ENCODE results near the gene IGSF9B. TPM values are rescaled to one million over a fixed set of nuclear protein-coding genes. Genes with fewer than 3 reads are reported as not detected.
A peak's percentile ranks its signal among the peaks of the same experiment; 100 is the strongest.

The IGSF9B gene
- total RNA-seq, 1 donor from 2014 or later: 5.5 TPM

DNA sequence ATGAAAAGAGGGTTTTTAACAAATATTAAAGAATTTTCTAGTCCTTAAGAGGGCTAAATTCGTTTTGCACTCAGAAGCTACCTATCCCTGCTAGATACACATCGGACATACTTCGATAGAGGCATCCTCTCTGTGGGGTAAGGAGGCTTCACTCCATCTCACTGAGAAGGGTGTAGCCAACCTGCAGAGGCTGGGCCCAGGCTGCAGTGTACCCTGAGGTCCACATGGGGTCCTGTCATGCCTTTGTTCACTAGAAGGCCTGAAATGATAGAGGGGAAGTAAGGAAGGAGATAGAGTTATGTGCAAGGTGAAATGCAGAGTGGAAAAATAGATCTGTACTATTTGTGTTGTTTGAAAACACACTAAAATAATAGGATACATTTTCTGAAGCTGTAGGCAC, 45.6 kb downstream of the IGSF9B start:
- Histone ChIP-seq H3K36me3 (no peaks in the 10 kb centered on the region), H3K9me3 (no peaks in the 10 kb centered on the region), H3K27me3 (ENCODE audit: low read depth) (no peaks in the 10 kb centered on the region), H3K27ac (no peak overlapping the region), H3K4me1 (no peaks in the 10 kb centered on the region), H3K4me3 (no peak overlapping the region)
- DNase-seq: peak; percentile 11
- intact Hi-C loops (cut with DNase I): no loop called here
- ATAC-seq: no peak
- TF ChIP-seq, protein P1, sequence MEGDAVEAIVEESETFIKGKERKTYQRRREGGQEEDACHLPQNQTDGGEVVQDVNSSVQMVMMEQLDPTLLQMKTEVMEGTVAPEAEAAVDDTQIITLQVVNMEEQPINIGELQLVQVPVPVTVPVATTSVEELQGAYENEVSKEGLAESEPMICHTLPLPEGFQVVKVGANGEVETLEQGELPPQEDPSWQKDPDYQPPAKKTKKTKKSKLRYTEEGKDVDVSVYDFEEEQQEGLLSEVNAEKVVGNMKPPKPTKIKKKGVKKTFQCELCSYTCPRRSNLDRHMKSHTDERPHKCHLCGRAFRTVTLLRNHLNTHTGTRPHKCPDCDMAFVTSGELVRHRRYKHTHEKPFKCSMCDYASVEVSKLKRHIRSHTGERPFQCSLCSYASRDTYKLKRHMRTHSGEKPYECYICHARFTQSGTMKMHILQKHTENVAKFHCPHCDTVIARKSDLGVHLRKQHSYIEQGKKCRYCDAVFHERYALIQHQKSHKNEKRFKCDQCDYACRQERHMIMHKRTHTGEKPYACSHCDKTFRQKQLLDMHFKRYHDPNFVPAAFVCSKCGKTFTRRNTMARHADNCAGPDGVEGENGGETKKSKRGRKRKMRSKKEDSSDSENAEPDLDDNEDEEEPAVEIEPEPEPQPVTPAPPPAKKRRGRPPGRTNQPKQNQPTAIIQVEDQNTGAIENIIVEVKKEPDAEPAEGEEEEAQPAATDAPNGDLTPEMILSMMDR (IDR thresholded peaks at IDR 0.05): no peak

DNA sequence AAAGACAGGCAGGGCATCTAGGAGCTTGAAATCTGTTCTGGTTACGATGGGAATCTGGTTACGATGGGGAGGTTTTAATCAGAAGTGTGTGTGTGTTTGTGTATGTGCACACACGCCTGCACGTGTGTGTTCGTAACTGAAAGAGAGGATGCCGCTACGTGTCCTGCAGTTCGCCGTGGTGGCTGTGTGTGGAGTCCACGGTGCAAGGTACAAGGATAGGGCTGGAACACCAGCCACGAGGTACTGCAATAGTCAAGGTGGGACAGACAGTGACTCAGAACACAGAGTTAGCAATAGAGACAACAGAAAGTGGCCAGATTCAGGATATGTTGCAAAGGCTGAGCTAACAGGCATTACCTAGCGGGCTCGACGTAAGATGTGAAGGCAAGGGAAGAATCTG, 46.7 kb downstream of the IGSF9B start:
- intact Hi-C loops (cut with DNase I): no loop called here
- Histone ChIP-seq H3K4me1 (no peaks in the 10 kb centered on the region), H3K9me3 (no peaks in the 10 kb centered on the region), H3K27me3 (ENCODE audit: low read depth) (no peaks in the 10 kb centered on the region), H3K36me3 (no peaks in the 10 kb centered on the region), H3K27ac (no peak overlapping the region), H3K4me3 (no peak overlapping the region)
- ATAC-seq (no peak), DNase-seq (peak; percentile 15)
- TF ChIP-seq, protein P1 (IDR thresholded peaks at IDR 0.05): no peak

DNA sequence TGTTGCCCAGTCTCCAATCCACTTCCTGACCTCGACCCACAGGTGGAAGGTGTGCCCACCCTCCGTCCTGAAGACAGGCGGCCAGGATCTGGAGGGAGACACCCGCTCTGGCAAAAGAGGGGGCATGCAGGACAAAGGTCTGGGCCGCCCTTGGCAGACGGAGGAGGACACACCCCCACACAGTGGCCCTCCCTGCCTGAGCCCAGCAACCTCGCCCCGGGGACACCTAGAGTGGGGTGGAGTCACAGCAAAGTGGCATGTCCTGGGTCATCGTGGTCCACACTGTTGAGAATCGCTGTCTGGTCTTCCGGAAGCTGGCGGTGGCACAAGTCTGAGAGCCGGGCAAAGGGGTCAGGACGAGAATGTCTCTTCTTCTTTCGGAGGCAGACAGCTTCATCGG, 47.9 kb downstream of the IGSF9B start:
- ATAC-seq: no peak

DNA sequence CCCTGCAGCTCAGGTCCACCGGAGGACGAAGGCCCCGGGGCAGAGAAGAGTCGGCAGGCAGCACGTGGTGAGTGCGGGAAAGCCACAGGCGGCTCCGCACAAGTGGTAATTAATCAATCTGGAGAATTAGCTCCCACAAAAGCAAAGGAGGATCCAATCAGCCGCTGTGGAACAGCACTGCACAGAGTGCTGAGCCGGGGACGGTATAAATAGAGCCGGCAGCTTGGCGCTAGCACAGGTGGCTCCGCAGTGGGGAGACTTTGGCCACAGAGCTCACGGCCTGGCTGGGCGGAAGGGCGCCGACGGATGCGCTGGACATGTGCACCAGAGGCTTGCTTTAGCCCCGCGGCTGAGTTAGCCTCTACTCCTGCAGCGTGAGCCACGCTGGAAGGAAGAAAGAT, 48.9 kb downstream of the IGSF9B start:
- Histone ChIP-seq H3K4me3 (no peak overlapping the region), H3K9me3 (no peaks in the 10 kb centered on the region), H3K36me3 (no peaks in the 10 kb centered on the region), H3K27ac (no peak overlapping the region), H3K27me3 (ENCODE audit: low read depth) (no peaks in the 10 kb centered on the region), H3K4me1 (no peaks in the 10 kb centered on the region)
- DNase-seq (peak; percentile 11), ATAC-seq (no peak)
- TF ChIP-seq, protein P1 (IDR thresholded peaks at IDR 0.05): no peak
- intact Hi-C loops (cut with DNase I): no loop called here

More for the DNA sequence above, 47.9 kb downstream of the IGSF9B start:
- TF ChIP-seq, protein P1 (IDR thresholded peaks at IDR 0.05): no peak
- Histone ChIP-seq H3K9me3 (no peaks in the 10 kb centered on the region), H3K27me3 (ENCODE audit: low read depth) (no peaks in the 10 kb centered on the region), H3K4me1 (no peaks in the 10 kb centered on the region), H3K36me3 (no peaks in the 10 kb centered on the region), H3K4me3 (no peak overlapping the region), H3K27ac (no peak overlapping the region)
- intact Hi-C loops (cut with DNase I): no loop called here
- DNase-seq: peak; percentile 30

DNA sequence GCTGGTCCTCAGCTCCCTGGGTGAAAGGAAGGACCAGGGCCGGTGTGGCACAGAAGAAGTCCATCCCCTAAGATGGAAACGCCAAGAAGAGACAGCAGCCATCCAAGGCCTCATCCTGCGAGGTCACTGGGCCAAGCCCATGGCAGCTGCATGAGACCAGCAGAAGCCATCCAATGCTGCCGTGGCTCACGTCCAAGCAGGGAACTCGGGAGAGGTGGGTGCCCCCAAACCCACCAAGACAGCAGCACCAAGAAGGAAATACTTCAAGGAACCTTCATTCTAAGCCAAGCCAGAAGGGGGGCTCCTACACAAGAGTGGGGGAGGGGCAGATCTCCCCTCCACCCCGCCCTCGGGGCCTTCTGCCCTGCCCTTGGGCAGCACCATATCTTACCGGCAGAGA, 49.6 kb downstream of the IGSF9B start:
- no peak overlapping the region for H3K27ac ChIP-seq
- no peaks in the 10 kb centered on the region for H3K36me3 ChIP-seq
- DNase-seq: peak; percentile 24
- no peaks in the 10 kb centered on the region for H3K9me3 ChIP-seq
- ATAC-seq: no peak
- H3K27me3 ChIP-seq (ENCODE audit: low read depth): no peaks in the 10 kb centered on the region
- TF ChIP-seq, protein P1 (IDR thresholded peaks at IDR 0.05): no peak
- H3K4me3 ChIP-seq: no peak overlapping the region
- H3K4me1 ChIP-seq: no peaks in the 10 kb centered on the region
- intact Hi-C loops (cut with DNase I): no loop called here

DNA sequence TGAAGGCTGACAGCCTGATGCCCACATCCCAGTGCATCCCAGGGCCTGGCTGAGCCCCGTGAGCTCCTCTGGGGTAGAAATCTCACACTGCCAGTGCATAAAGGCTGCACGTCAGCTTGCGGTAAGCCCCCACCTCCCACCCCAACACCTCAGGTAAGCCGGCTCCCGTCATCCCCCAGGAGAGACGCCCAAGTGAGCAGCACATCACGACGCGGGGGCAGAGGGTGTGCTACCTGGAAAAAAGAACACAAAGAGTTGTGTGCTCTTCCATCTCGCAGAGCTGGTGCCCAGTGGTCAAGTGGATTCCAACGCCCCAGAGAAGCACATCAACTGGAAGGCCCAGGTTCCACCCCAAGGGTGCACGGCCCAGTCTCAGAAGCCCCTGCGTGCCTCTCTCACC, 50.0 kb downstream of the IGSF9B start:
- H3K36me3 ChIP-seq: no peaks in the 10 kb centered on the region
- H3K27me3 ChIP-seq (ENCODE audit: low read depth): no peaks in the 10 kb centered on the region
- H3K4me1 ChIP-seq: no peaks in the 10 kb centered on the region
- no peak for ATAC-seq
- intact Hi-C loops (cut with DNase I): no loop called here
- H3K9me3 ChIP-seq: no peaks in the 10 kb centered on the region
- H3K4me3 ChIP-seq: no peak overlapping the region
- TF ChIP-seq, protein P1 (IDR thresholded peaks at IDR 0.05): no peak
- no peak overlapping the region for H3K27ac ChIP-seq
- peak; percentile 28 for DNase-seq

Data from lower lobe of right lung (tissue), 2 donors.